ENCODE data around the gene DNER. TPM values are rescaled to one million over a fixed set of nuclear protein-coding genes. Genes with fewer than 3 reads are reported as not detected.

DNER gene
- total and polyA plus RNA-seq, 2 experiments from 2014 or later = 4.7 to 8.8 TPM

DNA sequence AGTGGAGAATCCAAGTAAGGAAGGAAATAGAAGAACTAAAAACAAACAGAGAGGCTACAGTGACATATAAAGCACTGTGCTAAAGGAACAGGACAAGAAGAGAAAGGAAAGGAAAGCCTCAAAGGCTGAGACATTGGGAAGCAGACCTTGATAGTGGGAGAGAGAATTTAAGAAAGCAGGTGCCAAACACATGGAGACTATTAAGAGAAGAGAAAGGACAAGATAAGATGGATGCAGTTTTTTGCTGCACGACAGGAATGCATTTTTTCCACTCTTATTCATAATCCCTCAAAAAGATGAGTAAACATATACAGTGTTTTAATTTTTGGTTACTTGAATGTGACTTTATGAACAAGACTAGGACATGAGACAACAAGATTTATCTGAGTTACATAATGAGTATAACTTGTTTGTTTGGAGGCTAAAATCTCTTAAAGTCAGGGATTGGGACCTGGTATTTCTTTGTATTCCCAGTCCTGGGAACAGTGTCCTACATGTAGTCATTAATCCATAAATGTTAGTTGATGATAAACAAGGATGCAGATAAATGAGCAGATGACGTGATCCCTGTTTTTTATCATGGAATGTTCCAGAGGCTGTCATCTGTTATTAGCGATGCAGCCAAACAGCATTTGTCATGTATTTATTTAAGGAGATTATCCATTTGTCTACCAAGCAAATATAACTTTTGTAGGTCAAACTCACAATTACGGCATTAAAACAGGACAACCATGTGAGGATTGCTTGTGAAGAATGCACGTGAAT lies 141.7 kb downstream of the DNER start:
- Mint-ChIP-seq H3K4me3 (no peak overlapping the region), H3K27me3 (ENCODE audit: insufficient read depth, low read depth, poor library complexity) (no peaks in the 10 kb centered on the region), H3K27ac (no peak overlapping the region), H3K4me1 (no peaks in the 10 kb centered on the region), H3K36me3 (ENCODE audit: low read depth) (no peaks in the 10 kb centered on the region), H3K9me3 (no peaks in the 10 kb centered on the region)
- Histone ChIP-seq H3K36me3 (ENCODE audit: insufficient read depth) (no peaks in the 10 kb centered on the region), H3K4me1 (ENCODE audit: insufficient read depth) (0 out of 2 replicates have a peak, but pooled peaks cover 6% of the 10 kb centered on the region), H4K20me1 (replicated peaks; ENCODE audit: insufficient read depth) (no peaks in the 10 kb centered on the region), H3K79me2 (replicated peaks; ENCODE audit: insufficient read depth) (no peaks in the 10 kb centered on the region), H3K4me3 (no peak overlapping the region), H3K4me2 (no peak overlapping the region), H3K9me2 (ENCODE audit: insufficient read depth) (peaks cover 6% of the 10 kb centered on the region), H3K27ac (ENCODE audit: low read depth) (no peak overlapping the region), H3K27me3 (ENCODE audit: insufficient read depth) (no peaks in the 10 kb centered on the region), H2AFZ (no peak overlapping the region), H3F3A (replicated peaks; ENCODE audit: low read depth) (no peaks in the 10 kb centered on the region)
- no peak for ATAC-seq
- TF ChIP-seq ETS1 (IDR thresholded peaks at IDR 0.05) (no peak), POLR2AphosphoS5 (IDR thresholded peaks at IDR 0.05; ENCODE audit: low read depth) (no peak), ZNF114 (CRISPR knock-in tag; IDR thresholded peaks at IDR 0.05) (no peak), ZNF331 (CRISPR knock-in tag; IDR thresholded peaks at IDR 0.05; ENCODE audit: low read depth) (no peak), NANOG (IDR thresholded peaks at IDR 0.05; ENCODE audit: borderline replicate concordance) (no peak), STAT1 (IDR thresholded peaks at IDR 0.05; ENCODE audit: unreplicated experiment) (no peak)
- TF ChIP-seq, protein P1, sequence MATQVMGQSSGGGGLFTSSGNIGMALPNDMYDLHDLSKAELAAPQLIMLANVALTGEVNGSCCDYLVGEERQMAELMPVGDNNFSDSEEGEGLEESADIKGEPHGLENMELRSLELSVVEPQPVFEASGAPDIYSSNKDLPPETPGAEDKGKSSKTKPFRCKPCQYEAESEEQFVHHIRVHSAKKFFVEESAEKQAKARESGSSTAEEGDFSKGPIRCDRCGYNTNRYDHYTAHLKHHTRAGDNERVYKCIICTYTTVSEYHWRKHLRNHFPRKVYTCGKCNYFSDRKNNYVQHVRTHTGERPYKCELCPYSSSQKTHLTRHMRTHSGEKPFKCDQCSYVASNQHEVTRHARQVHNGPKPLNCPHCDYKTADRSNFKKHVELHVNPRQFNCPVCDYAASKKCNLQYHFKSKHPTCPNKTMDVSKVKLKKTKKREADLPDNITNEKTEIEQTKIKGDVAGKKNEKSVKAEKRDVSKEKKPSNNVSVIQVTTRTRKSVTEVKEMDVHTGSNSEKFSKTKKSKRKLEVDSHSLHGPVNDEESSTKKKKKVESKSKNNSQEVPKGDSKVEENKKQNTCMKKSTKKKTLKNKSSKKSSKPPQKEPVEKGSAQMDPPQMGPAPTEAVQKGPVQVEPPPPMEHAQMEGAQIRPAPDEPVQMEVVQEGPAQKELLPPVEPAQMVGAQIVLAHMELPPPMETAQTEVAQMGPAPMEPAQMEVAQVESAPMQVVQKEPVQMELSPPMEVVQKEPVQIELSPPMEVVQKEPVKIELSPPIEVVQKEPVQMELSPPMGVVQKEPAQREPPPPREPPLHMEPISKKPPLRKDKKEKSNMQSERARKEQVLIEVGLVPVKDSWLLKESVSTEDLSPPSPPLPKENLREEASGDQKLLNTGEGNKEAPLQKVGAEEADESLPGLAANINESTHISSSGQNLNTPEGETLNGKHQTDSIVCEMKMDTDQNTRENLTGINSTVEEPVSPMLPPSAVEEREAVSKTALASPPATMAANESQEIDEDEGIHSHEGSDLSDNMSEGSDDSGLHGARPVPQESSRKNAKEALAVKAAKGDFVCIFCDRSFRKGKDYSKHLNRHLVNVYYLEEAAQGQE (IDR thresholded peaks at IDR 0.05; ENCODE audit: unreplicated experiment) = no peak
- no peak for DNase-seq (ENCODE audit: low spot score)

GRCh38 chr2:229571243-229571642 lies 143.1 kb downstream of the DNER start:
- ATAC-seq (no peak), DNase-seq (ENCODE audit: low spot score) (no peak)
- Histone ChIP-seq H3F3A (replicated peaks; ENCODE audit: low read depth) (no peaks in the 10 kb centered on the region), H3K4me3 (no peak overlapping the region), H2AFZ (no peak overlapping the region), H3K4me2 (no peak overlapping the region), H3K4me1 (ENCODE audit: insufficient read depth) (0 out of 2 replicates have a peak, but pooled peaks cover 6% of the 10 kb centered on the region), H3K27ac (ENCODE audit: low read depth) (no peak overlapping the region), H3K36me3 (ENCODE audit: insufficient read depth) (no peaks in the 10 kb centered on the region), H3K9me2 (ENCODE audit: insufficient read depth) (peaks cover 16% of the 10 kb centered on the region), H3K27me3 (ENCODE audit: insufficient read depth) (no peaks in the 10 kb centered on the region), H3K79me2 (replicated peaks; ENCODE audit: insufficient read depth) (no peaks in the 10 kb centered on the region), H4K20me1 (replicated peaks; ENCODE audit: insufficient read depth) (no peaks in the 10 kb centered on the region)
- no peaks in the 10 kb centered on the region for H3K27me3 Mint-ChIP-seq (ENCODE audit: insufficient read depth, low read depth, poor library complexity)
- H3K4me3 Mint-ChIP-seq = no peak overlapping the region
- no peaks in the 10 kb centered on the region for H3K9me3 Mint-ChIP-seq
- no peak overlapping the region for H3K27ac Mint-ChIP-seq
- no peaks in the 10 kb centered on the region for H3K4me1 Mint-ChIP-seq
- no peaks in the 10 kb centered on the region for H3K36me3 Mint-ChIP-seq (ENCODE audit: low read depth)
- TF ChIP-seq, protein P1 (IDR thresholded peaks at IDR 0.05; ENCODE audit: unreplicated experiment) = no peak
- TF ChIP-seq, protein P2, sequence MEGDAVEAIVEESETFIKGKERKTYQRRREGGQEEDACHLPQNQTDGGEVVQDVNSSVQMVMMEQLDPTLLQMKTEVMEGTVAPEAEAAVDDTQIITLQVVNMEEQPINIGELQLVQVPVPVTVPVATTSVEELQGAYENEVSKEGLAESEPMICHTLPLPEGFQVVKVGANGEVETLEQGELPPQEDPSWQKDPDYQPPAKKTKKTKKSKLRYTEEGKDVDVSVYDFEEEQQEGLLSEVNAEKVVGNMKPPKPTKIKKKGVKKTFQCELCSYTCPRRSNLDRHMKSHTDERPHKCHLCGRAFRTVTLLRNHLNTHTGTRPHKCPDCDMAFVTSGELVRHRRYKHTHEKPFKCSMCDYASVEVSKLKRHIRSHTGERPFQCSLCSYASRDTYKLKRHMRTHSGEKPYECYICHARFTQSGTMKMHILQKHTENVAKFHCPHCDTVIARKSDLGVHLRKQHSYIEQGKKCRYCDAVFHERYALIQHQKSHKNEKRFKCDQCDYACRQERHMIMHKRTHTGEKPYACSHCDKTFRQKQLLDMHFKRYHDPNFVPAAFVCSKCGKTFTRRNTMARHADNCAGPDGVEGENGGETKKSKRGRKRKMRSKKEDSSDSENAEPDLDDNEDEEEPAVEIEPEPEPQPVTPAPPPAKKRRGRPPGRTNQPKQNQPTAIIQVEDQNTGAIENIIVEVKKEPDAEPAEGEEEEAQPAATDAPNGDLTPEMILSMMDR (conservative IDR thresholded peaks at IDR 0.05; ENCODE audit: low read depth in 2 of 2) = no peak
- no peak for TF ChIP-seq JUNB (IDR thresholded peaks at IDR 0.05; ENCODE audit: unreplicated experiment)
- no peak for TF ChIP-seq EZH2 (IDR thresholded peaks at IDR 0.05; ENCODE audit: low read depth, unreplicated experiment)
- no peak for TF ChIP-seq EZH2phosphoT487 (IDR thresholded peaks at IDR 0.05; ENCODE audit: unreplicated experiment)
- TF ChIP-seq ZNF331 (CRISPR knock-in tag; IDR thresholded peaks at IDR 0.05; ENCODE audit: low read depth) = no peak
- TF ChIP-seq STAT1 (IDR thresholded peaks at IDR 0.05; ENCODE audit: unreplicated experiment) = no peak
- no peak for TF ChIP-seq ZNF114 (CRISPR knock-in tag; IDR thresholded peaks at IDR 0.05)

Data from GM23338 (cell line).